SJSA1 (cell line): Measurements from ENCODE around the gene CACNA1C. TPM values are rescaled to one million over a fixed set of nuclear protein-coding genes. Genes with fewer than 3 reads are reported as not detected.

Source experiments
- DNase-seq, 2 experiments: peaks; one replicate each; pipeline ENCODE4 v3.0.0-alpha.2; 2015 to 2020; ENCODE audit warnings: low spot score in 2 of 2, low read depth in 1 of 2
- H3K27ac ChIP-seq: fragments of 250-450 bp; sonication (Bioruptor Pico); 2 replicates; pipeline ENCODE4 v1.5.1; 2020; ENCODE audit warnings: mild to moderate bottlenecking, moderate library complexity
- H3K27me3 ChIP-seq: fragments of 250-450 bp; sonication (Bioruptor Pico); replicated peaks from 2 replicates; pipeline ENCODE4 v1.5.1; 2020; ENCODE audit warnings: mild to moderate bottlenecking, moderate library complexity
- H3K36me3 ChIP-seq: fragments of 250-450 bp; sonication (Bioruptor Pico); 2 replicates; pipeline ENCODE4 v1.5.1; 2020; ENCODE audit warnings: mild to moderate bottlenecking
- H3K4me1 ChIP-seq: fragments of 250-450 bp; sonication (Bioruptor Pico); replicated peaks from 2 replicates; pipeline ENCODE4 v1.6.1; 2021; ENCODE audit warnings: mild to moderate bottlenecking
- H3K4me3 ChIP-seq: fragments of 250-450 bp; sonication (Bioruptor Pico); 2 replicates; pipeline ENCODE4 v1.5.1; 2020; ENCODE audit warnings: mild to moderate bottlenecking
- H3K9me3 ChIP-seq: fragments of 250-450 bp; sonication (Bioruptor Pico); replicated peaks from 2 replicates; pipeline ENCODE4 v1.5.1; 2020; ENCODE audit warnings: mild to moderate bottlenecking
- total RNA-seq: library from RNA; depleted of rRNA; stranded (reverse); fragments of >200 nt; shearing (Covaris generic); gene quantifications from 2 replicates; pipeline ENCODE4 v1.2.3, GENCODE V29; 2014

Gene CACNA1C
- total RNA-seq, 1 experiment from 2014 or later, result 6.1 TPM

DNA sequence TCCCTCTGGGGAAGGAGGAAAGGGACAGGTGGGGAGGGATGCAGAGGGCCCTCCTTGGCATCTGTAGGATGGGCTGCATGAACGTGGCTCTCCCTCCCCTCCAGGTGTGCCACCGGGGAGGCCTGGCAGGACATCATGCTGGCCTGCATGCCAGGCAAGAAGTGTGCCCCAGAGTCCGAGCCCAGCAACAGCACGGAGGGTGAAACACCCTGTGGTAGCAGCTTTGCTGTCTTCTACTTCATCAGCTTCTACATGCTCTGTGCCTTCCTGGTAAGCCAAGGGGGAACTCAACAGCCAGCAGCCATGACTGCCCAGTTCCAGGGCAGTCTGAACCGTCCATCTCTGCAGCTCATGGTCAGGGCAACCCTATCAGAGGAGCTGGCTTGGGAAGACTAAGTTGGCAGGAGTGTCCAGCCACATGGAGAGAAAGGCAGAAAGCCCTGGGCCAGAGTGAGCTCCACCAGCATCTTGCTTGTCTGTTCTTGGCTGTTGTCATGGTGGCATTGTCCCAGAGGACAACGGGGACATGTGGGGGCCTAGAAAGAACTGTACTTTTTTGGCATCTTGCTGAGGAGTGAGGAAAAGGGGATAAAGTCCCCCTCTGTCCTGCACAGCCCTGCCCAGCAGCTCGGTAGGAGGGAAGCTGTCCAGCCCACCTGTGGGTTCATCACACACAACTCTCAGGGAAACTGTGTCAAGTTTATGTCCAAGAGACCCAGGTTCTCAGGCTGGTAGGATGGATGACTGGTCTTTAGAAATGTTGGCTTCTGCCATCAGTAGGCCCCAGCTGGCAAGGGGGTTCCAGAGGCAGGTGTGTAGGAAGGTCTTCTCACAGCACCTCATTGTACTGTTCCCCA lies 612.2 kb downstream of the CACNA1C start:
- Histone ChIP-seq H3K9me3 (no peaks in the 10 kb centered on the region), H3K4me1 (no peaks in the 10 kb centered on the region), H3K36me3 (peaks cover 16% of the 10 kb centered on the region), H3K4me3 (no peak overlapping the region), H3K27me3 (no peaks in the 10 kb centered on the region), H3K27ac (no peak overlapping the region)
- DNase-seq, result peak in 1 of 2 experiments; percentile 33

DNA sequence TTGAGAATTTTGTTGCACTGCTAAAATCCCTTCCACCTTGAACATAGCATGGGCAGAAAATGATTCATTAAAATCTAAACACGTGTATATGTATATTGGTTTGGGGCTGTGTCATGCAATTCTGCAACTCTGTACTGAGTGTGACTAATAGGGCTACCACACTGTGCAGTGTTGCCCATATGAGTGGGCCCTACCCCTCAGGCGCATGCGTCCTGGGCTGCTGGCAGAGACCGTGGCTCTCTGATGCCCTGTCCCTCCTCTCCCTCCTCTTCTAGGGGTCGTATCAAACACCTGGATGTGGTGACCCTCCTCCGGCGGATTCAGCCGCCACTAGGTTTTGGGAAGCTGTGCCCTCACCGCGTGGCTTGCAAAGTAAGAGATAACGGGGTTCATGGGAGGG lies 613.6 kb downstream of the CACNA1C start:
- no peaks in the 10 kb centered on the region for H3K9me3 ChIP-seq
- DNase-seq, result no peak
- no peak overlapping the region for H3K4me3 ChIP-seq
- H3K4me1 ChIP-seq, result no peaks in the 10 kb centered on the region
- H3K27ac ChIP-seq, result no peak overlapping the region
- no peaks in the 10 kb centered on the region for H3K27me3 ChIP-seq
- peaks cover 19% of the 10 kb centered on the region for H3K36me3 ChIP-seq

DNA sequence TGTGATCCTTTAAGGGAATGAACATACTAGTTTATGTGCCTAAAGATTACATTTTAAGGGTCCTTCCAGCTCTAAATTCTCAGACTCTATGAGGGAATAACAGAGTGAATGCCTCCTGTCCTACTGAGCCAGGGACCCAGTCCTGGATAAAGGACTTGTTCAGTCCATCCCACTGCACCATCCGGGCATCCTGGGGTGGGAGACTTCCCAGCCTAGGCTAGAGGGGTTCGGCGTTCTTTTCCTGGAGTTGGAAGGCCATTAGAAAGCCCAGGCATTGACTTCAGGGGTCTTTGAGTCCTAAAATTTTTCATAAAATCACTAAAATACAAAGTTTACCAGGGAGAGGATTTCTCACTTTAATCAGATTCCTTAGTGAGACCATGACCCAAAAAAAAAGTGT lies 614.1 kb downstream of the CACNA1C start:
- Histone ChIP-seq H3K27me3 (no peaks in the 10 kb centered on the region), H3K9me3 (no peaks in the 10 kb centered on the region), H3K27ac (no peak overlapping the region), H3K36me3 (peaks cover 19% of the 10 kb centered on the region), H3K4me1 (no peaks in the 10 kb centered on the region), H3K4me3 (no peak overlapping the region)
- DNase-seq, result no peak

DNA sequence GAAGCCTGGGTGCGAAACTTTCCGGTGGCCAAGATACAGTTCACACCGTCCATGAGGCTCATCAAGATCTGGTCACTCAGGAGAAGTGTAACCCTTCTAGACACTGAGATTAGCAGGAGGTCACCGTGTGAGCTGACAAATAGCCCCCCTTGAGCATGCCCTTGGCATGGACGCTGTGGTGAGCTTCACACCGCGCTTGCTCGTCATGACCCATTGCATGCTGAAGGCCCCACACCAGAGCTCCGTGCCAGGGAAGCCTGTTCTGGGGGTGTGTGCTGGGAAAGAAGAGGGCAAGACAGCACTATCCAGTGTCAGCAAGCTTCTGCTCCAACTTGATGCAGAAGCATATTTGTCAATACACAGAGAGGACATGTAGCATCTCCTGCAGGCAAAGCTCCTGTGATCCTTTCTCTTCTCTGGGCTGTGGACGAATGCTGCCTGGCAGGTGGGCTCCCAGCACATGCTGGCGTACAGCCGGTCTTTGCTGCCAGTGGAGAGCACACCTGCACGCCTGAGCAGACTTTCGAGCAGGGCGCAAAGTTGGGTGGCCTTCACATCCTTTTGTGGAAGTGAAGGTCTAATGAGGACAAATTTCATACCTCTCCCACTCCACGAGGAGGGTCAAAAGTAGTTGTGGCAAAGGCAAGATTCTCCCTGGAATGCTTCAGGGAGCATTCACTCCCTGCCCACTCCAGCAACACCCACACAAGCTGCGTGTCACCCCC lies 615.1 kb downstream of the CACNA1C start:
- Histone ChIP-seq H3K27me3 (no peaks in the 10 kb centered on the region), H3K4me3 (no peak overlapping the region), H3K4me1 (no peaks in the 10 kb centered on the region), H3K27ac (no peak overlapping the region), H3K9me3 (no peaks in the 10 kb centered on the region), H3K36me3 (peaks cover 19% of the 10 kb centered on the region)
- peak in 1 of 2 experiments; percentile 34 for DNase-seq

DNA sequence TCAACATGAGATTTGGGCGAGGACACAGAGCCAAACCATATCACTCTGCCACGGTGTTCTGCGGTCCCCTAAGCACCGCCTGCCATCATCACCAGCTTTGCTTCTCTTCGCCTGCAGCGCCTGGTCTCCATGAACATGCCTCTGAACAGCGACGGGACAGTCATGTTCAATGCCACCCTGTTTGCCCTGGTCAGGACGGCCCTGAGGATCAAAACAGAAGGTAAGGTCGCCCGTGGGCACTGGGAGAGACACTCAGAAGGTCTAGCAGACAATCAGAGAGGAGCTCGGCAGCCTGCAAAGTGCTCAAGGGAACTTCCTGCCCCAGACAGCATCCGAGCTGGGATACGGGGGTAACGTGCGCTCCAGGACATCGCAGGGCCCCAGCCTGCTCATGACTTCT lies 616.0 kb downstream of the CACNA1C start:
- Histone ChIP-seq H3K36me3 (peaks cover 19% of the 10 kb centered on the region), H3K27ac (no peak overlapping the region), H3K4me1 (no peaks in the 10 kb centered on the region), H3K27me3 (no peaks in the 10 kb centered on the region), H3K9me3 (no peaks in the 10 kb centered on the region), H3K4me3 (no peak overlapping the region)
- DNase-seq, result peak in 1 of 2 experiments; percentile 33

DNA sequence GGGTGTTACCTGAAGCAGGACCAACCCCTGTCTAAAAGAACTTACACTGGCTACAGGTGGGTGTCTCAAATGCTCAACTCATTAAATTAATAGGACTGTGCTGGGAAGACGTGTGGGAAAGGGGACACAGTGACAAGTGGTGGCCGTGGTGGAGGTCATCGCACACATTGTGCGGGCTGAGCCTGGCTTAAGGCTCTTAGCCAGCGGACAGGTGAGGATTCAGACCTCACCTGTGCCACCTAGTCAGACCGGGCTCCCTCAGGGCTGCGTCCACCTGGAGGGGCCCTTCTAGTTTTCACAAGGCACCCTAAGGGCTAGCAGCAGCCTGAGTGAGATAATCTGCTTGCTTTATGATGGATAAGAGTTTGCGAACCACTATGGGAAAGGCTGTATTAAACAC lies 616.8 kb downstream of the CACNA1C start:
- peak in 1 of 2 experiments; percentile 31 for DNase-seq
- Histone ChIP-seq H3K4me3 (no peak overlapping the region), H3K36me3 (peaks cover 19% of the 10 kb centered on the region), H3K27me3 (no peaks in the 10 kb centered on the region), H3K9me3 (no peaks in the 10 kb centered on the region), H3K27ac (no peak overlapping the region), H3K4me1 (no peaks in the 10 kb centered on the region)

DNA sequence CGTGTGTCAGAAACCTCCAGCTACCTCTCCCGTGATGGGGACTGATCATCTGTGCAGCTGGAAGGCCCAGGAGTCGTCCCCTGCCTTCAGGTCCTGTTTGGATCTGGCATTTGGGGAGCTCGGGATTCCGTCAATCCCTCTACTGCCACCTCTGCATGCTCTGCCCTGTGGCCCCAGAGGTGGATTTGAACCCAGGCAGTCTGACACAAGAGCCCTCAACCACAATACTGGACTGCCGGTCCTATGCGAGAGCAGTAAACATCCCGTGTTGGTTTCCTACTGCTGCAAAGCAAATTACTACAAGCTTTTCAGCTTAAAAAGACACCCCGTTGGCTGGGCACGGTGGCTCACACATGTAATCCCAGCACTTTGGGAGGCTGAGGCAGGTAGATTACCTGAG lies 620.1 kb downstream of the CACNA1C start:
- H3K36me3 ChIP-seq, result peaks cover 12% of the 10 kb centered on the region; the same call in 1 of the 2 replicates
- no peaks in the 10 kb centered on the region for H3K9me3 ChIP-seq
- no peaks in the 10 kb centered on the region for H3K4me1 ChIP-seq
- no peak overlapping the region for H3K27ac ChIP-seq
- H3K4me3 ChIP-seq, result no peak overlapping the region
- no peaks in the 10 kb centered on the region for H3K27me3 ChIP-seq
- peak in 1 of 2 experiments; percentile 28 for DNase-seq

DNA sequence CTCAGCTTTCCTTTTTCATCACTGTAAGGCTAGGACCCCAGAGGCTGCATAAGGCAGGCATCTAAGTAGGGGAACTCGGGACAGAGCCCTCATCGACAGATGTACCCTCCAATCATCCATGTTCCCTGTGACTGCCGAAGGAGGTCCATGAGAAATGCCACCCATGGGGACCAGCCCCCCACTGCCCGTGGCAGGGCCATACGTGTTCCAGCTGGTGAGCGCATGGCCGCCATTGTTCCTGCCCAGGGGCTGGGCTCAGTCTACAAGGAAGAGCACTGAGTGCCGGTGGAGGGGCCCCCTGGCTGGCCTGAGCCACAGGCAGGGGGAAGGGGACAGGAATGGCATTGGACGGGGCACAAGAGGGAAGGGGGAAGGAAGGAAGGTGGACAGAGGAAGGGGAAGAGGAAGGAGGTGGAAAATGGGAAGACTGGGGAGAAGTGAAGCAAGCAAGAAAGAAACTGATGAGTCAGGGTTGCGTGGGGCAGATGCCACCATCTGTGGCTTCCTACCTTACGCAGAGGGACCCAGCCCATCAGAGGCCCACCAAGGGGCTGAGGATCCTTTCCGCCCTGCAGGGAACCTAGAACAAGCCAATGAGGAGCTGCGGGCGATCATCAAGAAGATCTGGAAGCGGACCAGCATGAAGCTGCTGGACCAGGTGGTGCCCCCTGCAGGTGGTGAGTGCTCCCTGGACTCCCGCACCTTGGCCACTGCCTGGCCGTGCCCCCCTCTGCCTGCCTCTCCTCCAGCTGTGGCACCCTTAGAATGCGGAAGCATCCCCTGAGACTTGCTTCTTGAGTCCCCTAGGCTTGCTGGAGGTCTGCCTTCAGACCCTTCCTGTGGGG lies 621.4 kb downstream of the CACNA1C start:
- H3K36me3 ChIP-seq, result peaks cover 8% of the 10 kb centered on the region; the same call in 1 of the 2 replicates
- DNase-seq, result peak in 1 of 2 experiments; percentile 47

DNA sequence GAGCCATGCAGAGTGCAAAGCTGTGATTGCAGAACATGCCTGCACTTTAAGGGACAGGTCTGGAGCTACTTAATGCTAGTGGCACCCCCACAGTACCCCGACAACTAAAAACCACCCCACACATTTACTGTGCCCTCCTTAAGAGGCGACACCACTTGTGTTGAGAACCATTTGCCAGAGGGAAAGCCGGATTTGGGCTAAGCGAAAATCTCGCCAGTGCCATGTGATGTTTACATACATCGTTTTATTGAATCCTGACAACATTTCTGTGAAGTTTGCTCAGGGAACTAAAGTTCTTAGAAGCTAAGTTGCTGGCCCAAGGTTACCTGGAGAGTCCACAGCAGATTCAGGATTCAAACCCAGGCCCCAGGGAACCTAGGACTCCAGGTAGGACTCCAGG lies 623.0 kb downstream of the CACNA1C start:
- no peak overlapping the region for H3K4me3 ChIP-seq
- H3K4me1 ChIP-seq, result no peaks in the 10 kb centered on the region
- H3K36me3 ChIP-seq, result peaks cover 3% of the 10 kb centered on the region; the same call in 1 of the 2 replicates
- H3K27ac ChIP-seq, result no peak overlapping the region
- no peaks in the 10 kb centered on the region for H3K27me3 ChIP-seq
- no peaks in the 10 kb centered on the region for H3K9me3 ChIP-seq
- peak in 1 of 2 experiments; percentile 16 for DNase-seq

More for the DNA sequence above, 621.4 kb downstream of the CACNA1C start:
- Histone ChIP-seq H3K27me3 (no peaks in the 10 kb centered on the region), H3K27ac (no peak overlapping the region), H3K4me1 (no peaks in the 10 kb centered on the region), H3K9me3 (no peaks in the 10 kb centered on the region), H3K4me3 (no peak overlapping the region)

DNA sequence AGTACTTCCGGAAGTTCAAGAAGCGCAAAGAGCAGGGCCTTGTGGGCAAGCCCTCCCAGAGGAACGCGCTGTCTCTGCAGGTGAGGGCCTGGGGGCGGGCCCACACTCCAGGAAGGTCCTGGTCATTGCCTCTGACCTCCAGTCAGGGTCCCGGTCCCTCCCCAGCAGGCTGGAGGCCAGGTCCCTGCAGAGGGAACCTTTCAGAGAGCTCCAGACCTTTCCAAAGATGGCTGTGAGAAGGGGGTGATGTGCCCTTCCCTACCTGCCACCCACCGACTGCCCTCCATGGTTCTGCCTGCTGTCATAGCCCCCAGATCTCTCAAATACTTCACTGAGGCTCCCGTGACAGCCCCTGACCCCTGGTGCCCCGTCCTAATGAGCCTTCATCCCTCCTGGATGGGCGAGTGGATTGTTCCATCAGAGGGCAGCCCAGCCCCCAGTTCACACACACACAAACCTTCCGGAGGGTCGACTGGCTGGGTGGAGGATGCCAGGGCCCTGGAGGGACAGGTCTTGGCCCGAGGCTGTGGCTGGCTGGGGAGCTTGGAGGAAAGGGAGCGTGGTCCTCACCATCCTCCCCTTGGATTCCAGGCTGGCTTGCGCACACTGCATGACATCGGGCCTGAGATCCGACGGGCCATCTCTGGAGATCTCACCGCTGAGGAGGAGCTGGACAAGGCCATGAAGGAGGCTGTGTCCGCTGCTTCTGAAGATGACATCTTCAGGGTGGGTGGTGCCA lies 624.5 kb downstream of the CACNA1C start:
- Histone ChIP-seq H3K36me3 (peaks cover 3% of the 10 kb centered on the region; the same call in 1 of the 2 replicates), H3K27me3 (no peaks in the 10 kb centered on the region), H3K4me3 (no peak overlapping the region), H3K9me3 (no peaks in the 10 kb centered on the region), H3K27ac (no peak overlapping the region), H3K4me1 (no peaks in the 10 kb centered on the region)
- DNase-seq, result peak in 1 of 2 experiments; percentile 41

DNA sequence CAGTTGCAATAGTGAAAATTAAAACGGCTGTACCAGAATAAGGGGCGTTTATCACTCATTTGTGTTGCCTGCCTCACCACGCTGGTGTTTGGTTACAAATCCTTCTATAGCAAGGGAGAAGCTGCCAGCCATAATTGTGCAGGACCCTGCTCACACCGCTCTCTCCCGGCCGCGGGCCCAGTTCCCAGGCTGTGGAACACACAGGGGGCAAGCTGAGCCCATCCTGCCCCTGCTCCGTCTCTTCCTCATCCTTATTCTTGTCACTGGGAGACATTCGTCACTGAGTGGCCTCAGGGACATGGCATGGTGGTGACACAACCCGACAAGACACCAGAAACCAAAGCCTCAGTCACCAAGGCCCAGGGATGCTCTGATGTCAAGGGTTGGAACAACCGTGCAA lies 625.6 kb downstream of the CACNA1C start:
- Histone ChIP-seq H3K4me1 (no peaks in the 10 kb centered on the region), H3K27ac (no peak overlapping the region), H3K4me3 (no peak overlapping the region), H3K27me3 (no peaks in the 10 kb centered on the region), H3K36me3 (peaks cover 3% of the 10 kb centered on the region; the same call in 1 of the 2 replicates), H3K9me3 (no peaks in the 10 kb centered on the region)
- DNase-seq, result peak in 1 of 2 experiments; percentile 35

DNA sequence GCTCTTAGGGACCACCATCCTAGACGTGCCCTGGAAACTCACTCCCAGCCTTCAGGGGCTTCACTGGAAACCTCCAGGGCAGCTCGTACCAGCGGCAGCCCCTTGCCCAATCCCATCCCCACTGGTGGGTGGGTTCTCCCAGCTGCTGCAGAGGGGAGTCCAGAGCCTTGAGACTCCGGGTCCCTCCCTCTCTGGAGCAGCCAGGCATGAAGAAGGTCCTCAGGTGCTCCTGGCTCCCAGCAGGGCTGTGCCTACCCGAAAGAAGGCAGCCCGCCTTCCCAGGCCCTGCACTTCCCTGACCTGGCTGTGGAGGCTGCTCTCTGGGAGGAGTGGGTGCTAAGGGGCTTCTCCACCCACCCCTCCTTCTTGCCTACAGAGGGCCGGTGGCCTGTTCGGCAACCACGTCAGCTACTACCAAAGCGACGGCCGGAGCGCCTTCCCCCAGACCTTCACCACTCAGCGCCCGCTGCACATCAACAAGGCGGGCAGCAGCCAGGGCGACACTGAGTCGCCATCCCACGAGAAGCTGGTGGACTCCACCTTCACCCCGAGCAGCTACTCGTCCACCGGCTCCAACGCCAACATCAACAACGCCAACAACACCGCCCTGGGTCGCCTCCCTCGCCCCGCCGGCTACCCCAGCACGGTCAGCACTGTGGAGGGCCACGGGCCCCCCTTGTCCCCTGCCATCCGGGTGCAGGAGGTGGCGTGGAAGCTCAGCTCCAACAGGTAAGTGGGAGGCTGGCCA lies 626.5 kb downstream of the CACNA1C start:
- Histone ChIP-seq H3K27me3 (no peaks in the 10 kb centered on the region), H3K27ac (no peak overlapping the region), H3K36me3 (peaks cover 3% of the 10 kb centered on the region; the same call in 1 of the 2 replicates), H3K4me1 (no peaks in the 10 kb centered on the region), H3K4me3 (no peak overlapping the region), H3K9me3 (no peaks in the 10 kb centered on the region)
- DNase-seq, result peak in 1 of 2 experiments; percentile 40
